GM21423 (cell line): Measurements from ENCODE around the gene FAT1.

ENCODE experiments used
- ATAC-seq: cut with Tn5 transposase; IDR thresholded peaks from one replicate; pipeline ENCODE4 v1.9.1; 2021; ENCODE audit warnings: mild to moderate bottlenecking, moderate library complexity; ENCODE audit not compliant: unreplicated experiment

FAT1 gene

DNA sequence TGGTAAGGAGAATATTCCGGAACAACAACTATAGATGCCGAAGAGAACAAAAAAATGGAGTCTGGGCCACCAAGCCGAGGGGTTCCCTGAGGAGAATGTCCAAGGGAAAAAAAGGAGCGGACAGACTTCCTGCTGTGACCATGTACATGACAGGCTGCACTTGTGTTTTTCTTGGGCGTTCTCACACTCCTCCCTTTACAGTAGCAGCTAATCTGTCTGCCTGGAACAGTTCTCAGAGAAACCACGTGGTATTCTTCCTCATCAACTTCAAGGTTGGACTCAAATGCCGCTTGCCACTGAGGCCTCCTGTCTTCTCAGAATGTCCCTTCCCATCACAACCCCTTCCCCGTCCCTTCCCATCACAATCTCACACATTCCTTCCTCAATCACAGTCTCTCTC is 137.5 kb downstream of the FAT1 start:
- no peak for ATAC-seq

DNA sequence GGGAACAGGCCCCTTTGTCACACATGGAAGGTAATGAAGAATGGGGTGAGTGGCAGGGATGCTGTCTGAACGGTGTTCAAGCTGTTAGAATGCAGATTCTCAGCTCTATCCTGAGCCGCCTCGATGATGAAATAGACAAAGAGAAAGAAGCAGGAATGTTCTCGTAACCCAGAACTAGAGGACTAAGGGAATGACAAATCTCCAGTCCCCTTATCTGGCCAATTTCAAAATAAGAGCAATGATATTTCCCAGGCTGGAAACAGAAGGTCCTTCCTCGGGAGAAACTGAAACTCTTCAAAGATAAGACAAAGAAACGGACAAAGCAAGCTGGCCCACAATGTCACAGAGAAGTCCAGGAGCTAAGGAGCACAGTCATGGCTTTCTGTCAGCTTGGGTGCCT is 138.7 kb downstream of the FAT1 start:
- no peak for ATAC-seq

DNA sequence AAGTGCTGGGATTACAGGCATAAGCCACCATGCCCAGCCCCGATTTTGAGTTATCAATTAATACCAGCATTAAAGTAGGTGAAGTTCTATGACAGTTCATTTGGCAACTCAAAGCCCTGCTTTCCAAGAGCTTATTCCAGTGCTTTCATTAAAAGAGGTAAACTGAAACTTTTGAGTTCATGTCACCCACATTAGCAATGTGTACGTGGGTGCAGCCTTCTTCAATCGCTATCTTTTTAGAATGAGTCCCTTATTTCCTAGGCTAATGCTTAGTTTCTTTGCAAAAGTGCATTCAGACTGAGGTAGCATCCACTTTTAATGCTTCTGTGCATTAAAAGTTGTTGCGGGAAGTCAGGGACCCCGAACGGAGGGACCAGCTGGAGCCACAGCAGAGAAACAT is 142.2 kb downstream of the FAT1 start:
- ATAC-seq: no peak

DNA sequence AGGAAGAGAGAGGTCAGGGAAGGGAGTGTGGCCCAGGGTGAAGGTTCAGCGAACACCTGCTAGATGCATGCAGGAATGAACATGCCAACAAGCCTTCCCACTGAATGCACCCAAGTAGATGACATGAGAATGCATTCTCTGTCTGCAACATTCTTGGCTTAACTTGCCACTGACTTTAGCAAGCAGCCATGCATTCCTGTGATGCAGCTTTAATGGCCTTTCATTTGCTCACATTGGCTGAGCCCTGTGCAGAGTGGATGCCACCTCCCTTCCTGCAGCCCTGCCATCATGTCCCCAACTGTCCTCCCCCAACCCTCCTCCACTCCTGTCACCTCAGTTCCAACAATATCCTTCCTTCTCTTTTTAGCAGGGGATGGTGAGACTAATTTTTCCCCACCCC is 143.0 kb downstream of the FAT1 start:
- no peak for ATAC-seq

DNA sequence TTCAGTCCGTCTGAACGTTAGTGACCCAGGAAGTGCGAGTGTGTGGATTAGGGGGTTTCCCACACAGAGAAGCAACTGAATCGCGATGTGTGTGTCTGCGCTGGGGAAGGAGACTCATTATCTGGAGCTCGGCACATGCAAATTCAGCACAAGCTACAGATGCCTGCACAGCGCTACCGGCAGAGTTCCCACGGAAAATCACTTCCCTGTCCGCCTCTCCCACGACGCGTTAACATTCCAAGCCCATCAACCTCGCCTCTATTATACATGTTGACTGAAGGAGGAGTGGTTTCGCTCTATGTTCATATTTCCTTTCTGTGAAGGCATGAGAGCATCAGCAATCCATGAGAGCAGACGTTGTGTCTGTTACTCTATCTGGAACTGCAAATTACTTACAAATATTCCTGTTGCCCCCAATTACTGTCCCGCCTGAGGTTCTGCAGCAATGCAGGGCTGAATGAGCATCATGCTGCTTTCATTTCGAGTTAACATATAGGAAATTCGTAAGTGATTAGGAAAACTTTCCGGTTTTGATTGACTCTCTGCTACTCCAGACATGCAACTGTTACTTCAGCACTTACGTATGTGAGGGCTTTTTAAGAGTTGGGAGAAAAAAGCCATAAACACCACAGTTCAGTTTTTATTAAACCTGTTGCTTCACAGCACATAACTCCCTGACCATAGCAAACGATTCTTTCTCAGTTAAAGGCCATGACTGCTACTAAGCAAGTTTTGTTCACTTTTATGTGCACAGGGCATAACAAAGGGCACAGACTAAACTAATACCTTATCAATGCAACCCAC is 153.3 kb downstream of the FAT1 start:
- no peak for ATAC-seq

DNA sequence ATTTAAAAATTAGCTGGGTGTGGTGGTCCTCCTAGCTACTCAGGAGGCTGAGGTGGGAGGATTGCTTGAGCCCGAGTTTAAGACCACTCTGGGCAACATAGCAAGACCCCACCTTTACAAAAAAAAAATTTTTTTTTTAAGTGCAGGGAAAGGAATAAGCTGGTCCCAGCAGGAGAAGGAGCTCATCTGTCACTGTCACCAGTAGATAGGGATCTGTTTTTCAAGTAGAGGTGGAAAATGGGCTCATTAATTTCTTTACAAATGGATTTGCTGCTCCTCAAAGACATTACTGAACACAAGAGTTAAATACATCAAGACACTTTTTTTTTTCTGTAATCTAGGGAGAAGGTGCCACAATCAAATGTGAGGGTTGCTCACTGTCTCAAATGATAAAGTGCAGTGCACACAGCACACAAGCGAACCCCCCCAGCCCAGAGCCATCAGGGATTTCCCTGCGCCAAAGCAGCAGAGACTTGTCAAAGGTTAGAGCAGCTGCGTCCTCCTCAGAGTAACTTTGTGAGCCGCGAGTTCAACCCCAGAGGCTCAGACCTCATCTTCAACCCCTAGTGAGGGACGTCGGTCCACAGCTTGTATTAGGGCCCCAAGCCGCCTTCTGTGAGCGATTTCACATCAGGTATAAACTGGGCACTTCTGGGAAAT is 154.0 kb downstream of the FAT1 start:
- ATAC-seq: no peak

DNA sequence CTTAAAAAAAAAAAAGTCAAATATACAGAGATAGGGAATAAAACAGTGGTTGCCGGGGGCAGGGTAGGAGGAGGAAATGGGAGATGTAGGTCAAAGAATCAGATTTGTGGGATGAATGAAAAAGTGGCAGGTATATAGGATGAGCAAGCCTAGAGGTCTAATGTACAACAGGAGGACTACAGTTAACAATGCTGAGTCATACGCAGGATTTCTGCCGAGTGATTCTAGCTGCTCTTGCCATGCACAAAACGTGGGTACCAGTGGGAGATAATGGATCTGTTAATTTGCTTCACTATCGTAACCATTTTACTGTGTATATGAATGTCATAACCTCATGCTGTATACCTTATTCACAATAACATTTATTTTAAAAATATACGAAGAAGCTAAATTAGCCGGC is 157.6 kb downstream of the FAT1 start:
- ATAC-seq: no peak

DNA sequence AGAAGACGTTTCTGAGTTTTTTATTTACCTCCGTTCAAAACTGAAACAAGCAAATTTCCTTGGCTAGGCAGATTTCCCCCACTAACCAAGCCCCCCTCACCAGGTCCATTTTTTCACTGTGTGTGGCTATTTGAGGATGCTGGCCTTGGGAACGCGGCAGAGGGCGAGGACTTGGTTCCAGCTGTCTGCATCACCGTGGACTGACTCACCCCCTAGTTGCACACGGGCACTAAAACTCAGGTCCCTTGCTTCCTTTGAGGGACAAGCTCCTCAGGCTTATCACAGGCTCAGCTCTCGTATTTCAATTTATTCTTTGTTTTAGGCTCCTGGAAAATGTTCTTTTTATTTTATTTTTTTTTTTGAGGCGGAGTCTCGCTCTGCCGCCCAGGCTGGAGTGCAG is 159.9 kb downstream of the FAT1 start:
- no peak for ATAC-seq

DNA sequence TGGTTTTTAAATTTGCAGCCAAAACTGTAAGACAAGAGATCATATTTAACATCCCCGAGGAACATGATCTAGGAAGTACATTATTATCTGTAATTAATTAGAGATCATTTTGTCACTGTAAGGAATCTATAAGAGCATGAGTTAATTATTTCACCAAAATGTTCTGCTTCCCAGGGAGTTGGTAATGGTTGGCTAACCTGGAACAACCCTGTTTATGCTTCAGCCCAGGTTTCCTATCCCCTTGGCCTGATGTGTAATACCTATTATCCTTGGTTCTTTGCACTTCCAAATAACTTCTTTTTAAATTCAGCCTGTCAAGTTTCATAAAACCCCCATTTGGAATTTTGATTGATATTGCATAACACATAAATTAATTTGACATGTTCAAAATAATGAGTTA is 161.9 kb downstream of the FAT1 start:
- ATAC-seq: no peak

DNA sequence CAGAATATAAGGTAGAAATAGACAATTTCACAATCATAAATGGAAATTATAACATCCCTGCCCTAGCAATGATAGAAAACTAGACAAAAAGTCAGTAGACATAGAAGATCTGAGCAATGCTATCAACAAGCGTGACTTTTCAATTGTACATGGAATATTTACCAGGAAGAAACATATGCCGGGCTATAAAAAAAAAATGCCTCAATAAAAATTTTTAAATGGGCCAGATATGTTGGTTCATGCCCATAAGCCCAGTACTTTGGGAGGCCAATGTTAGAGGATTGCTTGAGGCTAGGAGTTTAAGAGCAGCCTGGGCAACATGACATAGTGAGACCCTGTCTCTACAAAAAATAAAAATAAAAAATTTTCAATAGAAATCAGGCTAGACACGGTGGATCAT is 163.0 kb downstream of the FAT1 start:
- no peak for ATAC-seq

DNA sequence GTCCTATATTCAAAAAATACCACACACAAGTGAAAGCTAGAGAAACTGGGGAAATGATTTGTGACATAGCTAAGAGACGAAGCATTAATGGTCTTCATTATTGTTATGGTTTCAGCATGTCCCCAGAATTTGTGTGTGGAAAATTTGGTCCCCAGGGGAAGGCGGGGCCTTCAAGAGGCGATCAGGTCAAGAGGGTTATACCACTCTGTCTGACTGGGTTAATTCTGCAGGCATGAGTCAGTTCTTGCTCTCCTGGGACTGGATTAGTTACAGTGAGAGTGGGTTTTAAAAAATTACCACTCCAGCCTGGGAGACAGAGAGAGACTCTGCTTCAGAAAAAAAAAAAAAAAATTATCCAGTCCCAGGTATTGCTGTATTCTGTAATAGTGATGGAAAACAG is 166.2 kb downstream of the FAT1 start:
- ATAC-seq: no peak

DNA sequence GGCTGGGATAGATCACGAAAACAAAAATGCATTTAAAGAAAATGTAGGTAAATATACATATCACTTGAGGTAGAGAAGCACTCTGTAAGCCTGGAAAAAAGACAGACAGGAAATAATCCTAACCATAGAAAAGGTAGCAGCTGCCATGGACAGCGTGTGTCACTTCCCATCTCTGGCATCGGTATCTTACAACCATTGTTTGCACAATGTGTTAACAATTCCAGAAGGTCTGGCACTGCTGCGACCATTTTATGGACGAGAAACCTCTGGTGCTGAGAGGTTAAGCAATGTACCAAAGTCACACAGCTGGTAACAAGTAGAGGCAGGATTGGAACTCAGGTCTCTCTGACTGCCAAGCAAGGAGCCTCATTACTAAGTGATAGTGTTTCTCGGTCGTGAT is 166.6 kb downstream of the FAT1 start:
- no peak for ATAC-seq

DNA sequence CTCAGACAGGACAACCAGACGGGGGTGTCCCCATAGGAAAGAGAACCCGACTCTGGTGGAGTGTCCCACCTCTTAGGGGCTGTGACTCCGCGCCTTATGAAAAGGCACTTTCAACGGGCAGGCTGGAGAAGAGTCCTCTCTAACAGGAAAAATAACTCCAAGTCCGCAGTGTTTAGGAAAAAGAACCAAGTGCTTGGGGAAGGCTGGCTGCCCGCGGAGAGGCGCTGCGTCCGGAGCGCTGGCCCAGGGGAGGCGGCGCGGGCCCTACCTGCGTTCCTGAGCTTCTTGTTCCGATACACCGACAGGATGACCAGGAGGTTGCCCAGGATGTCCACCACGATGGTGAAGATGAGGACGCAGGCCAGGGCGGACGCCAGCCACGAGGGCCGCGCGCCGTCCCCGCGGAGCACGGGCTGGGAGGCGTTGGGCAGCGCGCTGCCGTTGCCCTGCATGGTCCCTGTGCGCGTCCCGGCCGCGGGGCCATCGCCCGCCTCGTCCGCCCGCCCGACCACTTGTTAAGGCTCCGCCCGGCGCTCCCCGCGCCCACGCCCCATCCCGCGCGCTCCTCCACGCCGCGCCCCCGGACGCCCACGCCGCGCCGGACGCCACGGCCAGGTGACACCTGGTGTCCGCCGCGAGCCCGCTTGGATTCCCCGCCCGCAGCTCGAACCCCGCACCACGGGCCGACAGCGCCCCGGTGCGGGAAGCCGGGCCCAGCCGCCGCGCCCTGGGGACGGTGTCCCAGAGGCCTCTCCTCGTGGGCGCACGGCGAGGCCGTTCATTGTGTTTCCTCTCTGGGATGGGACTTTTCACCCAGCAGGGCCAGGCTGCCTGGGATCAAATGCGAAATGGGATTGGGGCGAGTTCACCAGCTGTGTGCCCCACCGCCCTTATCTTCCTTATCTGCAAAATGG is 168.5 kb downstream of the FAT1 start, which contains the start of gene MTNR1A:
MTNR1A (minus strand) TSS at position 654 of the 914 bp plus-strand sequence; CDS start at position 452, 202 bp downstream.
- ATAC-seq: no peak

DNA sequence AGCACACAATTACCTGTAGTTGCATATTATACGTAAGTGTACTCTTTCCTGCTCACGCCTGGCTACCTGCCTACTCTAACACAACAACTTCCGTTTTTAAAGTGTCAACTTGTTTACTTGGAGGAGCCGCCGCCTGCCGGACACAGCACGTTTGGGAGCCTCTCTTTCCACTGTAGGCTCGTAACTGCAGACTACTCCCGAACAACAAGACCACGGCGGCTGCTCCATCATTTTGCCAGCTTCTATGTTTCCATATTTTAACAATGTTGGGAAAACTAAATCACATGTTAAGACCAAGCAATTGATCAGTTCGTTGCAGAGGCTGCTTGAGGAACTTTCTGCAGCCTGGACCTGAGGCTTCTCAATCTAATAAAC is 169.1 kb downstream of the FAT1 start:
- ATAC-seq: no peak

DNA sequence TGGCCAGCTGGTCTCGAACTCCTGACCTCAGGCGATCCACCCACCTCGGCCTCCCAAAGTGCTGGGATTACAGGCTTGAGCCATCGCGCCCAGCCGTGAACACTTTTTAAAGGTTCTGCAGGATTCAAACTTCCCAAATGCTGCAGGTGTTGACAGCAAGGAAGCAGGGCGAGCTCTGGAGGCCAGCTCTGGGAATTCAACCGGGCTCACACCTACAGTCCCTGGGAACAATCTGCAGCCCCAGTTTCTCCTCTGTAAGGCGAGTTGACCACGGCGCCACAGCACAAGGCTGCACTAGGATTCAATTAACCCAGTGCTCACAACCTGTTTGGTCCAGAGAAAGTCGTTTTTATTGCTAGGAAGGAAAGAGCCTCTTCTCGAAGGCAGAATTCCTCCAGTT is 169.9 kb downstream of the FAT1 start:
- ATAC-seq: no peak

DNA sequence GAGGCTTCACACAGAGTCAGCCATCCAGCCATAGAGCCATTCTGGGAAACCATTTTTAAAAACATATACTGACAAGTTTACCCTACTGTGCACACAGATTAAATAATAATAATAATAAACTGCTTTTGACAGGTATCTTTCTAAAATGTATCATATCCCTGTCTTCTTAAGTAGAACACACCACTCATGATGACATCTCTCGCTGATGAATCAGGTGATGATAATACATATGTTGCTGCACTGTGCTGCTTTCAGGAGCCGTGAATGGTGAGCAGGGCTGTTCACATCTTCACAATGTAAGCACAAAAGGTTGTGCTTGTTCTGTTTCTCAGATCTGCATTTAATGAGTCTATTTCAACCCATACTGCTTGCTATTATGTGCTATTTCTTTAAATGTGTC is 171.8 kb downstream of the FAT1 start:
- no peak for ATAC-seq

DNA sequence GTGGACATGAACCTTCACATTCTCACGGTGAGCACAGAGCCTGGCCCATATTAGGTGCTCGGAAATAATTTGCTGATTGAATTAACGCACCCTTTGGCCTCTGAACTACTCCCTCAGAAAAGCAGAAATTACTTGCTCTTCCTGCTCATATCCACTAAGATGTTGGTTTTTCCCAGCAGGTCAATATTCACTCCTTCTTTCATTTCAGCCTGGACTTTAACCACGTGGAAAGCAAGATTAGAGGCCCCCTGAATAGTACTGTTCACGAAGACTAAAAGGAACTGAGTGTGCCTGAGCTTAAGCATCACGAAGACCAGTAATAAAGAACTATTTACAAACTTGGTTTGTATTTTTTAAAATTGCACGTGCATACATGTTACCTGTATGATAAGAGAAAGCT is 178.2 kb downstream of the FAT1 start:
- ATAC-seq: no peak

DNA sequence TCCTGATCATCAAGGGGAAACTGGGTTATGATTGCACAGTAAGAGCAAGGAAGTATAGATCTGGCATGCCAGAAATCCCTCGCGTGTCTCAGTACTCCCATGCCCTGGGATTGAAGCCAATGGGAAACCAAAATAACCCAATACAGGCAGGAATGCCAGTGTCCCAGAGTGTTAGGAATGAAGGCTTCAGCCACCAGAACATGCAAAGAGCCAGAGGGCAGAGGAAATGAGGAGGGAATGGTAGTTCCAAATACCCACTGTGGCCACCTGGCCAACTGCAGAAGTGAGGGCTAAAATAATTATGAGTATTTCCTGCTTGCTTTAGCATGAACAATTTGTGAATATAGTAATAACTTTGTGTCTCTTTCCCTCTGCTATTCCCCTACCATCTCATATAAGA is 180.4 kb downstream of the FAT1 start:
- ATAC-seq: no peak

DNA sequence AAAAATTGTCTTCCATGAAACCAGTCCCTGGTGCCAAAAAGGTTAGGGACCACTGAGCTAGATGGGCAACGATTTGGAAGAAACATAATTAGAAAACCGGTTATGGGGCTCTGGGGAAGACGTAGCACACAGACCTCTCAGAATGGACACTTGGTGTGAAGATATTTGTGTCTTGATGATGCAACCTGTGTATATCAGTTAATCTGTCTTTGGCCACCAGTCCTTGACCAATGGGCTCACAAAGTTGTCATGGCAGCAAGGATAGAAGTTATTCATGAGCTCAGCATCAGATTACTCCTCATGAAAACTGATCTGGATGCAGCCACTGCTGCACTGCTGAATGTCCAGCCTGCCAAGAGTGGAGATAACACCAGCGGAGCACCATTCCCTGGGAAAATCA is 181.9 kb downstream of the FAT1 start:
- ATAC-seq: no peak

DNA sequence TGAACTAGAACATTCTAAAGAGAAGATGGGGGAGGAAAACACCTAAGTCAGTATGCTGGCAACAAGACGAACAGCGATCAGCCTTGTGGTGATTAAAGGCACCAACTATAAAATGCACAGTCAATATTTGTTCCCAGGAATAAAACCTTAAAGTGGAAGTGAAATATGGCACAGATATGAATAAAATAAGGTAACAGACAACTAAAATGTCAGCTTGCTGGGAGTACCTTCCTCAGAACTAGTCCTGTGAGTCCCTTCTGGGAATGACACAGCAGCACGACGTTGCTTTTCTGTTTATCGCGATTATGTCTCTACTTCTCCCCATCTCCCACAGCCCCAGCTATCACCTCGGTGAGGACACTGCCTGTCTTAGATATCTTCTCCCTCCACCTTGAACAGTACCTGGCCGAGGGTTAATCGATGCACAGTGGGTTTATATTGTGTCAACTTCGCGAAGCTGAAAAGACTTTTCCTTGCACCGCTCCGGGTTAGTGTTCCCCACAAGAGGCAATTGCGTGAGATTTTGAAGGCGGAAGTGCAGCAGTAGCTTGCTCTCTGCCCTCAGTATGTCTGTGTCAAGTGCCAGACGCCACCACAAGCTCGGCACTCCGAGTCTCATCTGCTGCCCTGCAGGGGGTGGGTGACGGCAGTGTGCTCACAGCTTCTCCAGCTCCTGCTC is 185.7 kb downstream of the FAT1 start:
- no peak for ATAC-seq
